T-helper 2 cell treated with Interferon-gamma antibody and Interleukin-4, amounts not matched to agents 100 ng/mL and 5 ng/mL, for 36 hours (primary cell): ENCODE results near the gene CDK14. TPM values are rescaled to one million over a fixed set of nuclear protein-coding genes. Genes with fewer than 3 reads are reported as not detected.

Experiments
- intact Hi-C: fragments of 100-400 bp; cut with micrococcal nuclease; formaldehyde crosslinking; loops from one replicate; pipeline ENCODE4 v1.15.1; 2023
- total RNA-seq: library from RNA; stranded (reverse); gene quantifications from 2 replicates; pipeline ENCODE4 v1.2.3, GENCODE V29; 2022

CDK14 gene
- total RNA-seq, 1 donor from 2014 or later = 0.09 TPM

GRCh38 chr7:90677486-90678404 is 81.6 kb downstream of the CDK14 start:
- intact Hi-C loops = no loop called here

- intact Hi-C loops = no loop called here
Measured at GRCh38 chr7:90678986-90679385, 82.9 kb downstream of the CDK14 start.

GRCh38 chr7:90680484-90680883 is 84.4 kb downstream of the CDK14 start:
- intact Hi-C loops = no loop called here

GRCh38 chr7:90681336-90682022 is 85.4 kb downstream of the CDK14 start:
- intact Hi-C loops = no loop called here

- intact Hi-C loops = no loop called here
Measured at GRCh38 chr7:90686146-90686545, 90.0 kb downstream of the CDK14 start.

- intact Hi-C loops = no loop called here
Measured at GRCh38 chr7:90688810-90689209, 92.7 kb downstream of the CDK14 start.

GRCh38 chr7:90689260-90689659 is 93.1 kb downstream of the CDK14 start:
- intact Hi-C loops = no loop called here

- intact Hi-C loops = no loop called here
Measured at GRCh38 chr7:90690159-90690858, 94.2 kb downstream of the CDK14 start.

- intact Hi-C loops = no loop called here
Measured at GRCh38 chr7:90692396-90692795, 96.3 kb downstream of the CDK14 start.

- intact Hi-C loops = no loop called here
Measured at GRCh38 chr7:90692947-90693346, 96.8 kb downstream of the CDK14 start.

- intact Hi-C loops = no loop called here
Measured at GRCh38 chr7:90693939-90694338, 97.8 kb downstream of the CDK14 start.

- intact Hi-C loops = no loop called here
Measured at GRCh38 chr7:90698616-90699015, 102.5 kb downstream of the CDK14 start.

- intact Hi-C loops = no loop called here
Measured at GRCh38 chr7:90701021-90701420, 104.9 kb downstream of the CDK14 start.

GRCh38 chr7:90701771-90702170 is 105.7 kb downstream of the CDK14 start:
- intact Hi-C loops = no loop called here

- intact Hi-C loops = no loop called here
Measured at GRCh38 chr7:90705391-90706071, 109.4 kb downstream of the CDK14 start.

- intact Hi-C loops = no loop called here
Measured at GRCh38 chr7:90706072-90706716, 110.1 kb downstream of the CDK14 start.

GRCh38 chr7:90708841-90709317 is 112.8 kb downstream of the CDK14 start:
- intact Hi-C loops = no loop called here

GRCh38 chr7:90709501-90710465 is 113.7 kb downstream of the CDK14 start:
- intact Hi-C loops = no loop called here

GRCh38 chr7:90710466-90710850 is 114.3 kb downstream of the CDK14 start:
- intact Hi-C loops = no loop called here

- intact Hi-C loops = no loop called here
Measured at GRCh38 chr7:90713628-90714027, 117.5 kb downstream of the CDK14 start.
